ENCODE measurements around the gene MTHFS.

MTHFS gene

GRCh38 chr15:79811406-79812405 is 85.1 kb downstream of the MTHFS start:
- no peak overlapping the region for H3K9ac ChIP-seq (ENCODE audit: low read length)
- no peaks in the 10 kb centered on the region for H3K9me3 ChIP-seq (ENCODE audit: control insufficient read depth, low read depth, low read length)
- no peaks in the 10 kb centered on the region for H3K4me1 ChIP-seq (ENCODE audit: control insufficient read depth, low read depth, low read length)
- no peaks in the 10 kb centered on the region for H3K27me3 ChIP-seq (ENCODE audit: control insufficient read depth, insufficient read depth, low read length)
- H3K36me3 ChIP-seq (ENCODE audit: control insufficient read depth, low read depth, low read length): no peaks in the 10 kb centered on the region
- no peak overlapping the region for H3K27ac ChIP-seq (ENCODE audit: low read length)
- H3K4me3 ChIP-seq (ENCODE audit: low read length): no peak overlapping the region

- H3K27ac ChIP-seq (ENCODE audit: low read length): no peak overlapping the region
- H3K4me3 ChIP-seq (ENCODE audit: low read length): no peak overlapping the region
- no peaks in the 10 kb centered on the region for H3K9me3 ChIP-seq (ENCODE audit: control insufficient read depth, low read depth, low read length)
- no peaks in the 10 kb centered on the region for H3K4me1 ChIP-seq (ENCODE audit: control insufficient read depth, low read depth, low read length)
- no peaks in the 10 kb centered on the region for H3K27me3 ChIP-seq (ENCODE audit: control insufficient read depth, insufficient read depth, low read length)
- H3K36me3 ChIP-seq (ENCODE audit: control insufficient read depth, low read depth, low read length): no peaks in the 10 kb centered on the region
- no peak overlapping the region for H3K9ac ChIP-seq (ENCODE audit: low read length)
These were observed 92.0 kb downstream of the MTHFS start for GRCh38 chr15:79804838-79805237.

GRCh38 chr15:79798311-79798710 is 98.5 kb downstream of the MTHFS start:
- Histone ChIP-seq H3K9ac (ENCODE audit: low read length) (no peak overlapping the region), H3K36me3 (ENCODE audit: control insufficient read depth, low read depth, low read length) (no peaks in the 10 kb centered on the region), H3K27me3 (ENCODE audit: control insufficient read depth, insufficient read depth, low read length) (no peaks in the 10 kb centered on the region), H3K4me3 (ENCODE audit: low read length) (no peak overlapping the region), H3K9me3 (ENCODE audit: control insufficient read depth, low read depth, low read length) (no peaks in the 10 kb centered on the region), H3K27ac (ENCODE audit: low read length) (no peak overlapping the region), H3K4me1 (ENCODE audit: control insufficient read depth, low read depth, low read length) (no peaks in the 10 kb centered on the region)
